WTC11 (cell line): Measurements from ENCODE around the gene UBAP1.

Experiments used
- CREM ChIP-seq: sonication (generic); formaldehyde crosslinking; IDR thresholded peaks from 2 replicates; pipeline ENCODE4 v1.8.1; 2022; ENCODE audit warnings: mild to moderate bottlenecking, missing genetic modification reagents, moderate library complexity
- FOXJ3 ChIP-seq: sonication (generic); formaldehyde crosslinking; IDR thresholded peaks from 2 replicates; pipeline ENCODE4 v1.9.0; 2021; ENCODE audit warnings: missing genetic modification reagents, mild to moderate bottlenecking, borderline replicate concordance
- FOXK1 ChIP-seq: sonication (generic); formaldehyde crosslinking; IDR thresholded peaks from 2 replicates; pipeline ENCODE4 v1.8.0; 2022; ENCODE audit warnings: mild to moderate bottlenecking, moderate library complexity, missing genetic modification reagents
- KAT7 ChIP-seq: sonication (generic); formaldehyde crosslinking; IDR thresholded peaks from 2 replicates; pipeline ENCODE4 v1.8.1; 2023; ENCODE audit warnings: missing genetic modification reagents, mild to moderate bottlenecking, borderline replicate concordance
- NFE2L1 ChIP-seq: sonication (generic); formaldehyde crosslinking; IDR thresholded peaks from 2 replicates; pipeline ENCODE4 v1.8.1; 2023; ENCODE audit warnings: missing genetic modification reagents
- SP1 ChIP-seq: sonication (generic); formaldehyde crosslinking; conservative IDR thresholded peaks from 2 replicates; pipeline ENCODE4 v1.8.1; 2022; ENCODE audit warnings: missing genetic modification reagents
- ZNF317 ChIP-seq: sonication (generic); formaldehyde crosslinking; IDR thresholded peaks from 2 replicates; pipeline ENCODE4 v1.8.1; 2023; ENCODE audit warnings: low read depth, mild to moderate bottlenecking, moderate library complexity, missing genetic modification reagents, borderline replicate concordance
- TF ChIP-seq, protein P1 (sequence below): sonication (generic); formaldehyde crosslinking; conservative IDR thresholded peaks from 2 replicates; pipeline ENCODE4 v1.8.1; 2022; ENCODE audit warnings: mild to moderate bottlenecking, missing genetic modification reagents
- TF ChIP-seq, protein P2 (sequence below): sonication (generic); formaldehyde crosslinking; IDR thresholded peaks from 2 replicates; pipeline ENCODE4 v1.8.1; 2022; ENCODE audit warnings: missing genetic modification reagents, borderline replicate concordance
- TF ChIP-seq, protein P3 (sequence below): fragments of 200-600 bp; IDR thresholded peaks from 2 replicates; pipeline ENCODE4 v1.8.0; 2022; ENCODE audit warnings: antibody characterized with exemption
- TF ChIP-seq, protein P4 (sequence below): sonication (generic); formaldehyde crosslinking; IDR thresholded peaks from 2 replicates; pipeline ENCODE4 v1.8.0; 2022; ENCODE audit warnings: mild to moderate bottlenecking, missing genetic modification reagents
- TF ChIP-seq, protein P5 (sequence below): fragments of 250-450 bp; sonication (Bioruptor Pico); conservative IDR thresholded peaks from 2 replicates; pipeline ENCODE4 v1.9.0; 2021; ENCODE audit warnings: mild to moderate bottlenecking
- TF ChIP-seq, protein P6 (sequence below): sonication (generic); formaldehyde crosslinking; conservative IDR thresholded peaks from 2 replicates; pipeline ENCODE4 v1.8.1; 2023; ENCODE audit warnings: mild to moderate bottlenecking, low read depth, missing genetic modification reagents, moderate library complexity
- TF ChIP-seq, protein P7 (sequence below): sonication (generic); formaldehyde crosslinking; IDR thresholded peaks from 2 replicates; pipeline ENCODE4 v1.8.0; 2022; ENCODE audit warnings: mild to moderate bottlenecking, missing genetic modification reagents

DNA sequence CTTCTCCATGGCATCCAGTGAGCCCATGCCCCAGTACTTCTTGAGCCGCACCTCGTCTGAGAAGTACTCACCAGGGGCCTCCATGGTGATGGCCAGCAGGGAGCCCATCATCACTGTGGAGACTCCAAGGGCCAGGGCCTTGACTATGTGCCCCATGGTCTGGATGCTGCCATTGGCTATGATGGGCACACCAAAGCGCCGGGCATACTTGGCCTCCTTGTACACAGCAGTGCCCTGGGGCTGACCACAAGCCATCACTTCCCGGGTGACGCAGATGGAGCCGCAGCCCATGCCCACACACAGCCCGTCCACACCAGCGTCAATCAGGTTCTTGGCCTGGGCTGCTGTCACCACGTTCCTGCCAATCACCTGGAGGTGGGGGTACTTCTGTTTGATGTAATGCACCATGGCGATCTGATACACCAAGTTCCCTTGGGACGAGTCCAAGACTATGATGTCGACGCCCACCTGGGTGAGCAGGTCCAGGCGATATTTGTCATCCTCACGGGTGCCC lies 45.4 kb upstream of the UBAP1 start:
- TF ChIP-seq, protein P1, sequence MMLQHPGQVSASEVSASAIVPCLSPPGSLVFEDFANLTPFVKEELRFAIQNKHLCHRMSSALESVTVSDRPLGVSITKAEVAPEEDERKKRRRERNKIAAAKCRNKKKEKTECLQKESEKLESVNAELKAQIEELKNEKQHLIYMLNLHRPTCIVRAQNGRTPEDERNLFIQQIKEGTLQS (CRISPR knock-in tag) = no peak
- TF ChIP-seq, protein P2, sequence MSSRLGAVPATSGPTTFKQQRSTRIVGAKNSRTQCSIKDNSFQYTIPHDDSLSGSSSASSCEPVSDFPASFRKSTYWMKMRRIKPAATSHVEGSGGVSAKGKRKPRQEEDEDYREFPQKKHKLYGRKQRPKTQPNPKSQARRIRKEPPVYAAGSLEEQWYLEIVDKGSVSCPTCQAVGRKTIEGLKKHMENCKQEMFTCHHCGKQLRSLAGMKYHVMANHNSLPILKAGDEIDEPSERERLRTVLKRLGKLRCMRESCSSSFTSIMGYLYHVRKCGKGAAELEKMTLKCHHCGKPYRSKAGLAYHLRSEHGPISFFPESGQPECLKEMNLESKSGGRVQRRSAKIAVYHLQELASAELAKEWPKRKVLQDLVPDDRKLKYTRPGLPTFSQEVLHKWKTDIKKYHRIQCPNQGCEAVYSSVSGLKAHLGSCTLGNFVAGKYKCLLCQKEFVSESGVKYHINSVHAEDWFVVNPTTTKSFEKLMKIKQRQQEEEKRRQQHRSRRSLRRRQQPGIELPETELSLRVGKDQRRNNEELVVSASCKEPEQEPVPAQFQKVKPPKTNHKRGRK (CRISPR knock-in tag) = no peak
- TF ChIP-seq, protein P3, sequence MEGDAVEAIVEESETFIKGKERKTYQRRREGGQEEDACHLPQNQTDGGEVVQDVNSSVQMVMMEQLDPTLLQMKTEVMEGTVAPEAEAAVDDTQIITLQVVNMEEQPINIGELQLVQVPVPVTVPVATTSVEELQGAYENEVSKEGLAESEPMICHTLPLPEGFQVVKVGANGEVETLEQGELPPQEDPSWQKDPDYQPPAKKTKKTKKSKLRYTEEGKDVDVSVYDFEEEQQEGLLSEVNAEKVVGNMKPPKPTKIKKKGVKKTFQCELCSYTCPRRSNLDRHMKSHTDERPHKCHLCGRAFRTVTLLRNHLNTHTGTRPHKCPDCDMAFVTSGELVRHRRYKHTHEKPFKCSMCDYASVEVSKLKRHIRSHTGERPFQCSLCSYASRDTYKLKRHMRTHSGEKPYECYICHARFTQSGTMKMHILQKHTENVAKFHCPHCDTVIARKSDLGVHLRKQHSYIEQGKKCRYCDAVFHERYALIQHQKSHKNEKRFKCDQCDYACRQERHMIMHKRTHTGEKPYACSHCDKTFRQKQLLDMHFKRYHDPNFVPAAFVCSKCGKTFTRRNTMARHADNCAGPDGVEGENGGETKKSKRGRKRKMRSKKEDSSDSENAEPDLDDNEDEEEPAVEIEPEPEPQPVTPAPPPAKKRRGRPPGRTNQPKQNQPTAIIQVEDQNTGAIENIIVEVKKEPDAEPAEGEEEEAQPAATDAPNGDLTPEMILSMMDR = no peak
- TF ChIP-seq SP1 (no peak), ZNF317 (CRISPR knock-in tag) (no peak), NFE2L1 (CRISPR knock-in tag) (no peak), KAT7 (no peak), FOXK1 (CRISPR knock-in tag) (no peak), CREM (no peak), FOXJ3 (CRISPR knock-in tag) (no peak)
- TF ChIP-seq, protein P4, sequence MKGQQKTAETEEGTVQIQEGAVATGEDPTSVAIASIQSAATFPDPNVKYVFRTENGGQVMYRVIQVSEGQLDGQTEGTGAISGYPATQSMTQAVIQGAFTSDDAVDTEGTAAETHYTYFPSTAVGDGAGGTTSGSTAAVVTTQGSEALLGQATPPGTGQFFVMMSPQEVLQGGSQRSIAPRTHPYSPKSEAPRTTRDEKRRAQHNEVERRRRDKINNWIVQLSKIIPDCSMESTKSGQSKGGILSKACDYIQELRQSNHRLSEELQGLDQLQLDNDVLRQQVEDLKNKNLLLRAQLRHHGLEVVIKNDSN (CRISPR knock-in tag) = no peak
- TF ChIP-seq, protein P5, sequence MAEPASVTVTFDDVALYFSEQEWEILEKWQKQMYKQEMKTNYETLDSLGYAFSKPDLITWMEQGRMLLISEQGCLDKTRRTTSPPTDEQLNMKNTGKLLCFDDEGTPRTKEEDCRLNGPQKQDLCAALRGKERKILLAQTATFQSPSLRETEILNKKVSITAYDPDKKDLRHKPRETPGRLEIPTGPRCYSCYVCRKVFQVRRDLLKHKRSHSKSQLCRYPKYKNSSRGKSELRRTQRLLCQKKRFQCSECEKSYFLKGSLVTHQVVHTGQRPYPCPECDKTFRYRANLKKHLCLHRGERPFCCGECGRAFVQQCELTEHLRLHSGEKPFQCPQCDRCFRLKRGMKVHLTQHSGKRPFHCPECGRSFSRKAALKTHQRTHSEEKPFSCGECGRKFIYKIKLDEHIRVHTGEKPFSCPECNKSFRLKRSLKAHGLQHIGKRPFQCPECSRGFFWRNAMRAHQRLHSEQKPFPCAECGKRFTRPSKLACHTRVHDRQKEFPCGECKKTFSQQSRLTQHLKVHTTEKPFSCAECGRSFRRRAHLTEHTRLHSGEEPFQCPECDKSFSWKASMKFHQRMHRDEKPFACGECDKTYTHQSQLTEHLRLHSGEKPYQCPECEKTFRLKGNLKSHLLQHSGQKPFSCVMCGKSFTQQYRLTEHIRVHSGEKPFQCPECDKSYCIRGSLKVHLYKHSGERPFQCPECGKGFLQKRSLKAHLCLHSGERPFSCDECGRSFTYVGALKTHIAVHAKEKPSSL (CRISPR knock-in tag) = no peak
- TF ChIP-seq, protein P6, sequence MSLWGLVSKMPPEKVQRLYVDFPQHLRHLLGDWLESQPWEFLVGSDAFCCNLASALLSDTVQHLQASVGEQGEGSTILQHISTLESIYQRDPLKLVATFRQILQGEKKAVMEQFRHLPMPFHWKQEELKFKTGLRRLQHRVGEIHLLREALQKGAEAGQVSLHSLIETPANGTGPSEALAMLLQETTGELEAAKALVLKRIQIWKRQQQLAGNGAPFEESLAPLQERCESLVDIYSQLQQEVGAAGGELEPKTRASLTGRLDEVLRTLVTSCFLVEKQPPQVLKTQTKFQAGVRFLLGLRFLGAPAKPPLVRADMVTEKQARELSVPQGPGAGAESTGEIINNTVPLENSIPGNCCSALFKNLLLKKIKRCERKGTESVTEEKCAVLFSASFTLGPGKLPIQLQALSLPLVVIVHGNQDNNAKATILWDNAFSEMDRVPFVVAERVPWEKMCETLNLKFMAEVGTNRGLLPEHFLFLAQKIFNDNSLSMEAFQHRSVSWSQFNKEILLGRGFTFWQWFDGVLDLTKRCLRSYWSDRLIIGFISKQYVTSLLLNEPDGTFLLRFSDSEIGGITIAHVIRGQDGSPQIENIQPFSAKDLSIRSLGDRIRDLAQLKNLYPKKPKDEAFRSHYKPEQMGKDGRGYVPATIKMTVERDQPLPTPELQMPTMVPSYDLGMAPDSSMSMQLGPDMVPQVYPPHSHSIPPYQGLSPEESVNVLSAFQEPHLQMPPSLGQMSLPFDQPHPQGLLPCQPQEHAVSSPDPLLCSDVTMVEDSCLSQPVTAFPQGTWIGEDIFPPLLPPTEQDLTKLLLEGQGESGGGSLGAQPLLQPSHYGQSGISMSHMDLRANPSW = no peak
- TF ChIP-seq, protein P7, sequence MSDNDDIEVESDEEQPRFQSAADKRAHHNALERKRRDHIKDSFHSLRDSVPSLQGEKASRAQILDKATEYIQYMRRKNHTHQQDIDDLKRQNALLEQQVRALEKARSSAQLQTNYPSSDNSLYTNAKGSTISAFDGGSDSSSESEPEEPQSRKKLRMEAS = no peak
